B cell (primary cell): ENCODE results near the gene KIF26B. TPM values are rescaled to one million over a fixed set of nuclear protein-coding genes. Genes with fewer than 3 reads are reported as not detected.

Source experiments
- ATAC-seq: fragments of 200-7000 bp; cut with Tn5 transposase; one replicate; pipeline ENCODE4 v1.10.0; 2021; ENCODE audit warnings: low read depth, mild to moderate bottlenecking, moderate number of reproducible peaks, moderate library complexity
- CTCF ChIA-PET: fragments of 350-600 bp; sonication (Branson Sonifier 250); formaldehyde crosslinking; loops from one replicate; lab custom pipeline; 2021; ENCODE audit warnings: antibody characterized with exemption, inconsistent platforms; lab: Charles Lee
- POLR2A ChIA-PET: fragments of 350-600 bp; sonication (Branson Sonifier 250); formaldehyde crosslinking; loops from one replicate; lab custom pipeline; 2021; ENCODE audit warnings: antibody characterized with exemption; lab: Charles Lee
- DNase-seq: peaks from one replicate; pipeline ENCODE4 v3.0.0; 2013
- H2AFZ ChIP-seq: 2 replicates; pipeline ENCODE4 v1.6.1; 2012; ENCODE audit warnings: mild to moderate bottlenecking, low read depth, low read length; ENCODE audit not compliant: insufficient read depth, poor library complexity, severe bottlenecking
- H3K27ac ChIP-seq, 2 donors: 1 replicate in 1 of 2; 2 replicates in 1 of 2; pipeline ENCODE4 v1.5.1; 2012 to 2013; ENCODE audit warnings: low read length in 2 of 2, mild to moderate bottlenecking in 2 of 2, moderate library complexity in 1 of 2
- H3K27me3 ChIP-seq, 4 experiments: fragments of 200-600 bp in 1 of 4; sonication (generic) in 1 of 4; replicated peaks in 1 of 4; 1 replicate in 2 of 4; 2 replicates in 2 of 4; pipeline versions ENCODE4 v1.6.1 to v1.7.0; 2013 to 2016; ENCODE audit warnings: low read length in 3 of 4, mild to moderate bottlenecking in 2 of 4, mixed read lengths in 1 of 4, moderate library complexity in 1 of 4; ENCODE audit not compliant: insufficient read depth in 4 of 4, control insufficient read depth in 3 of 4; ENCODE audit errors: control extremely low read depth in 1 of 4
- H3K36me3 ChIP-seq, 2 experiments: replicated peaks in 1 of 2; 1 replicate in 1 of 2; 2 replicates in 1 of 2; pipeline versions ENCODE4 v1.6.1 to v1.7.1; 2013; ENCODE audit warnings: low read length in 1 of 2; ENCODE audit not compliant: insufficient read depth in 2 of 2, control insufficient read depth in 1 of 2; ENCODE audit errors: control extremely low read depth in 1 of 2, extremely low read depth in 1 of 2
- H3K4me1 ChIP-seq, 2 donors: fragments of 200-600 bp in 1 of 2; sonication (generic) in 1 of 2; 1 replicate in 1 of 2; 2 replicates in 1 of 2; pipeline versions ENCODE4 v1.5.1 to v1.6.1; 2013 to 2017; ENCODE audit warnings: low read length in 2 of 2; ENCODE audit not compliant: control insufficient read depth in 2 of 2, insufficient read depth in 2 of 2
- H3K4me2 ChIP-seq: replicated peaks from 2 replicates; pipeline ENCODE3; 2012; ENCODE audit warnings: mild to moderate bottlenecking, low read depth, low read length; ENCODE audit not compliant: poor library complexity, severe bottlenecking
- H3K4me3 ChIP-seq, 5 experiments: fragments of 200-600 bp in 1 of 5; sonication (generic) in 1 of 5; 1 replicate in 3 of 5; 2 replicates in 2 of 5; pipeline versions ENCODE4 v1.5.1 to v1.7.0; 2011 to 2016; ENCODE audit warnings: low read length in 4 of 5, mild to moderate bottlenecking in 4 of 5, low read depth in 2 of 5, control low read depth in 1 of 5, moderate library complexity in 1 of 5; ENCODE audit not compliant: insufficient read depth in 1 of 5; ENCODE audit errors: control extremely low read depth in 1 of 5, extremely low read depth in 1 of 5
- H3K79me2 ChIP-seq: fragments of 200-600 bp; sonication (generic); one replicate; pipeline ENCODE4 v1.6.0; 2016; ENCODE audit warnings: low read length; ENCODE audit not compliant: control insufficient read depth, insufficient read depth
- H3K9ac ChIP-seq: fragments of 200-600 bp; sonication (generic); 2 replicates; pipeline ENCODE4 v1.6.1; 2017; ENCODE audit warnings: mild to moderate bottlenecking, low read length, moderate library complexity
- H3K9me3 ChIP-seq, 3 donors: one replicate each; pipeline versions ENCODE4 v1.6.1 to v1.7.1; 2013; ENCODE audit warnings: low read length in 2 of 3; ENCODE audit not compliant: control insufficient read depth in 2 of 3, insufficient read depth in 1 of 3; ENCODE audit errors: control extremely low read depth in 1 of 3
- H4K20me1 ChIP-seq: 2 replicates; pipeline ENCODE4 v1.6.0; 2012; ENCODE audit warnings: mild to moderate bottlenecking, low read length; ENCODE audit not compliant: insufficient read depth, control insufficient read depth, poor library complexity, severe bottlenecking
- H3K27ac Mint-ChIP-seq: one replicate; pipeline ENCODE4 v1.8.0; 2021; ENCODE audit warnings: mixed read lengths
- H3K27me3 Mint-ChIP-seq: one replicate; pipeline ENCODE4 v1.8.0; 2021; ENCODE audit warnings: mixed read lengths
- H3K4me1 Mint-ChIP-seq: one replicate; pipeline ENCODE4 v1.8.0; 2021; ENCODE audit warnings: mixed read lengths
- H3K4me3 Mint-ChIP-seq: one replicate; pipeline ENCODE4 v1.8.0; 2021; ENCODE audit warnings: mixed read lengths
- H3K9me3 Mint-ChIP-seq: one replicate; pipeline ENCODE4 v1.8.0; 2022; ENCODE audit warnings: mixed read lengths; ENCODE audit not compliant: insufficient read depth
- CTCF ChIP-seq: fragments of 200-600 bp; IDR thresholded peaks from one replicate; pipeline ENCODE4 v1.8.0; 2022; ENCODE audit warnings: antibody characterized with exemption, mild to moderate bottlenecking
- EZH2 ChIP-seq: IDR thresholded peaks from 2 replicates; pipeline ENCODE4 v1.6.1; 2012; ENCODE audit warnings: borderline replicate concordance, low read depth, mild to moderate bottlenecking, moderate library complexity, low read length; ENCODE audit not compliant: insufficient read depth, poor library complexity, severe bottlenecking
- WGBS: methylation state at CpG from one replicate; pipeline ENCODE4 v1.1.5; 2013; ENCODE audit warnings: missing lambda C conversion rate; ENCODE audit not compliant: insufficient coverage; 5-methylcytosine and 5-hydroxymethylcytosine counted together
- intact Hi-C: fragments of 100-400 bp; cut with micrococcal nuclease; formaldehyde crosslinking; loops from one replicate; pipeline ENCODE4 v1.10.0; 2022
- polyA plus RNA-seq: library from polyadenylated mRNA; depleted of rRNA; stranded (reverse); fragments of >200 nt; gene quantifications from 2 replicates; pipeline ENCODE4 v1.2.3, GENCODE V29; 2012
- total RNA-seq, 2 donors: library from RNA; stranded (reverse); fragments of 120-200 nt in 1 of 2; gene quantifications; 1 replicate in 1 of 2; 2 replicates in 1 of 2; pipeline versions ENCODE4 v1.2.3 to v1.2.4, GENCODE V29; 2013 to 2022

The KIF26B gene
- total and polyA plus RNA-seq, 2 donors (not counting 1 experiment from before 2014, with no cell fraction given), result 0.62 TPM; not detected in 1

GRCh38 chr1:245698116-245698515 is 543.3 kb downstream of the KIF26B start:
- H2AFZ ChIP-seq, result no peak overlapping the region
- H3K27me3 Mint-ChIP-seq, result no peaks in the 10 kb centered on the region
- H3K79me2 ChIP-seq, result no peaks in the 10 kb centered on the region
- WGBS, result 94% methylated on average over 13 of the region's 14 CpGs
- H3K36me3 ChIP-seq, result no peaks in the 10 kb centered on the region
- no peak for DNase-seq
- POLR2A ChIA-PET, result no interaction called here
- no peak overlapping the region for H3K4me3 ChIP-seq
- H3K9me3 ChIP-seq, result peaks cover 0 to 5% (median 0%) of the 10 kb centered on the region in 3 donors
- H3K27ac ChIP-seq, result no peak overlapping the region
- peaks cover 19% of the 10 kb centered on the region for H3K4me1 Mint-ChIP-seq
- no peak overlapping the region for H3K9ac ChIP-seq
- no peak for ATAC-seq
- CTCF ChIA-PET, result no interaction called here
- H4K20me1 ChIP-seq, result no peaks in the 10 kb centered on the region
- intact Hi-C loops, result no loop called here
- no peaks in the 10 kb centered on the region for H3K9me3 Mint-ChIP-seq
- no peak overlapping the region for H3K4me3 Mint-ChIP-seq
- H3K4me1 ChIP-seq, result peaks cover 11 to 18% of the 10 kb centered on the region in 2 donors
- H3K4me2 ChIP-seq, result no peak overlapping the region
- no peak overlapping the region for H3K27ac Mint-ChIP-seq
- no peak for TF ChIP-seq CTCF
- no peak for TF ChIP-seq EZH2
- H3K27me3 ChIP-seq, result no peaks in the 10 kb centered on the region

GRCh38 chr1:245698860-245699259 is 544.1 kb downstream of the KIF26B start:
- Histone ChIP-seq H3K36me3 (no peaks in the 10 kb centered on the region), H3K4me1 (peaks cover 11 to 18% of the 10 kb centered on the region in 2 donors), H3K27me3 (no peaks in the 10 kb centered on the region), H3K27ac (no peak overlapping the region), H3K79me2 (no peaks in the 10 kb centered on the region), H3K4me2 (peak overlapping the region; percentile 51), H2AFZ (peak overlapping the region; percentile 26), H3K4me3 (peak overlapping the region in 1 of 5 experiments; percentile 20), H4K20me1 (no peaks in the 10 kb centered on the region), H3K9ac (peak overlapping the region; percentile 2), H3K9me3 (peaks cover 0 to 5% (median 0%) of the 10 kb centered on the region in 3 donors)
- Mint-ChIP-seq H3K4me3 (peak overlapping the region; percentile 64), H3K27me3 (no peaks in the 10 kb centered on the region), H3K9me3 (no peaks in the 10 kb centered on the region), H3K27ac (peak overlapping the region; percentile 80), H3K4me1 (peaks cover 19% of the 10 kb centered on the region)
- intact Hi-C loops, result no loop called here
- TF ChIP-seq CTCF, result no peak
- TF ChIP-seq EZH2, result no peak
- DNase-seq (peak; percentile 78), ATAC-seq (peak; percentile 98)
- 60% methylated on average over 12 of the region's 16 CpGs for WGBS
- ChIA-PET POLR2A (no interaction called here), CTCF (no interaction called here)
